ENCODE data around the gene M1AP. TPM values are rescaled to one million over a fixed set of nuclear protein-coding genes. Genes with fewer than 3 reads are reported as not detected.

M1AP gene
- total RNA-seq, result not detected in 2 replicates

GRCh38 chr2:74648009-74648443, at the start of gene M1AP:
Gene M1AP, minus strand, starts transcription at chr2:74648330. Its CDS starts 8,055 bp downstream, at chr2:74640275.

GRCh38 chr2:74653985-74654882, 6.1 kb upstream of the M1AP start, which contains the start of gene SEMA4F:
Gene SEMA4F, plus strand, starts transcription at chr2:74654247. Its CDS starts 130 bp downstream, at chr2:74654377.

GRCh38 chr2:74553892-74554819, 94.0 kb downstream of the M1AP start, which contains the start of the genes DOK1 and LOXL3:
Gene DOK1, plus strand, starts transcription at chr2:74554720. Its CDS starts 35 bp downstream, at chr2:74554755.
Gene LOXL3, minus strand, starts transcription at chr2:74553942. Its CDS starts 1,308 bp downstream, at chr2:74552634.

GRCh38 chr2:74529357-74530238, 118.5 kb downstream of the M1AP start, which contains the start of the genes AUP1 and HTRA2:
Gene AUP1, minus strand, starts transcription at chr2:74529706. Its CDS starts 77 bp downstream, at chr2:74529629.
Gene HTRA2, plus strand, starts transcription at chr2:74529933. Its CDS starts 74 bp downstream, at chr2:74530007.

GRCh38 chr2:74525717-74526648, 122.1 kb downstream of the M1AP start, which contains the start of gene DQX1:
Gene DQX1, minus strand, starts transcription at chr2:74526231. Its CDS starts 502 bp downstream, at chr2:74525729.

GRCh38 chr2:74514368-74515270, 133.5 kb downstream of the M1AP start, which contains the start of gene TLX2:
Gene TLX2, plus strand, starts transcription at chr2:74514450. Its CDS starts 357 bp downstream, at chr2:74514807.

Other genes starting within 250 kb of the M1AP start
- under 0.01 TPM in 1 of 2 replicates, not detected in the other for gene C2orf81, start 226.7 kb downstream of the M1AP start, total RNA-seq
- 30.2 and 34.0 TPM in 2 replicates for gene WDR54, start 226.6 kb downstream of the M1AP start, total RNA-seq
- gene RTKN, start 206.4 kb downstream of the M1AP start, total RNA-seq, result 17.7 and 20.2 TPM in 2 replicates
- 8.0 and 9.0 TPM in 2 replicates for gene INO80B, start 193.2 kb downstream of the M1AP start, total RNA-seq
- 35.6 and 37.3 TPM in 2 replicates for gene WBP1, start 189.9 kb downstream of the M1AP start, total RNA-seq
- gene MOGS, start 182.9 kb downstream of the M1AP start, total RNA-seq, result 43.9 and 49.6 TPM in 2 replicates
- 26.2 and 32.2 TPM in 2 replicates for gene MRPL53, start 175.7 kb downstream of the M1AP start, total RNA-seq
- 12.8 and 14.4 TPM in 2 replicates for gene CCDC142, start 165.3 kb downstream of the M1AP start, total RNA-seq
- gene TTC31, start 165.2 kb downstream of the M1AP start, total RNA-seq, result 8.3 and 9.9 TPM in 2 replicates
- 0.09 and 0.11 TPM in 2 replicates for gene LBX2, start 148.7 kb downstream of the M1AP start, total RNA-seq
- 7.4 and 10.1 TPM in 2 replicates for gene PCGF1, start 140.6 kb downstream of the M1AP start, total RNA-seq
- not detected in 2 replicates for gene TLX2, start 133.9 kb downstream of the M1AP start, total RNA-seq
- gene DQX1, start 122.1 kb downstream of the M1AP start, total RNA-seq, result 0.09 and 0.11 TPM in 2 replicates
- gene AUP1, start 118.6 kb downstream of the M1AP start, total RNA-seq, result 91.4 and 109 TPM in 2 replicates
- gene HTRA2, start 118.4 kb downstream of the M1AP start, total RNA-seq, result 37.5 and 48.9 TPM in 2 replicates
- gene LOXL3, start 94.4 kb downstream of the M1AP start, total RNA-seq, result 0.87 and 1.2 TPM in 2 replicates
- gene DOK1, start 93.6 kb downstream of the M1AP start, total RNA-seq, result 17.6 and 27.3 TPM in 2 replicates
- 1.3 and 3.1 TPM in 2 replicates for gene SEMA4F, start 5.9 kb upstream of the M1AP start, total RNA-seq
- 2.0 and 2.5 TPM in 2 replicates for gene HK2, start 185.8 kb upstream of the M1AP start, total RNA-seq

All from dermis lymphatic vessel endothelial cell (primary cell).